ENCODE data around the gene KLF12. TPM values are rescaled to one million over a fixed set of nuclear protein-coding genes. Genes with fewer than 3 reads are reported as not detected.

The KLF12 gene
- total RNA-seq, 1 experiment from 2014 or later: 8.5 TPM

DNA sequence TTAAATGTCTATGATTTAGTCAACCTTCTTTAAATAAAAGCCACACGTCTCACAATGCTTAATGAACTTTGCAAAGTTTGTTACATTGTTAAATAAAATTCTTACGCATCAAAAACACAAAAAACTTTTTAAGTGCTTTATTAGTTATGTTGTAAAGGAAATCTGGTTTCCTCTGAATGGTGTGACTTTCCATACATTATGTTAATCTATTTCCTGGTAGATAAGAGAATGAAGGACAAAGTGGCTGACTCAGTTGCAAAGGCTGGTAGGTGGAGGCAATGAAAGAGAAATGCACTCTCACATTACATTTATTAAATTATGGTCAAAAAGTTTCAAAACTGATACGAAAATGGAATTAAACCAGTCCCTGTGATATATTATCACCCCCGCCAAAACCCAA, 15.9 kb downstream of the KLF12 start (continued):
- no peak for TF ChIP-seq ZNF423 (CRISPR knock-in tag; IDR thresholded peaks at IDR 0.05)

DNA sequence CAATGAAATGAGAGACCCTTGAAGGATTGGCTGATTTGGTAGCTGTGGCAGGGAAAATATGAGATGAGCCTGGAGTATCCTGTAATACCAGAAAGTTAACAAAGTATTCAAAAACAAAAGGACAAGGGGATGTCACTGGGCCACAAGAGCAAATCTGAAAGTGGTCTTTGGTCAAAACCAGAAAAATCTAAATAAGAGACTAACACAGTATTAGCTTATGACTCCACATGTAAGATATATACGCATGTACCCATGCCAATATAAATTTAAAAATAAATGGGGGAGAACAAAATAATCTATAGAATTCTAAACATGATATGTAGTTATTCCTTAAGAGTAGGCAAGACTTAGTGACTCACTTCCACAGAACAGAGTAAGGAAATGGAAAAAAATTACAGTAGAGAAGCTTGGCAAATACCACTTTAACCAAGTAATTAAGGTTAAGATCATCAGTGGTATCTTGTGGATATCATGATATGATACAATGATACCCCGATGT, 16.9 kb downstream of the KLF12 start:
- ATAC-seq (no peak), DNase-seq (ENCODE audit: low spot score) (no peak)
- Mint-ChIP-seq H3K4me1 (peaks cover 15% of the 10 kb centered on the region), H3K27ac (no peak overlapping the region), H3K4me3 (no peak overlapping the region), H3K27me3 (ENCODE audit: low read depth) (peaks cover 3% of the 10 kb centered on the region; the same call in 1 of the 2 replicates), H3K36me3 (peaks cover 54% of the 10 kb centered on the region), H3K9me3 (peaks cover 57% of the 10 kb centered on the region)
- TF ChIP-seq USF2 (CRISPR knock-in tag; IDR thresholded peaks at IDR 0.05) (no peak), ZBTB21 (CRISPR knock-in tag; IDR thresholded peaks at IDR 0.05; ENCODE audit: borderline replicate concordance) (no peak), TCF7 (CRISPR knock-in tag; IDR thresholded peaks at IDR 0.05; ENCODE audit: low read depth) (no peak), ZNF219 (CRISPR knock-in tag; IDR thresholded peaks at IDR 0.05; ENCODE audit: borderline replicate concordance) (no peak), FOXJ3 (CRISPR knock-in tag; IDR thresholded peaks at IDR 0.05; ENCODE audit: borderline replicate concordance) (no peak), NFATC4 (CRISPR knock-in tag; IDR thresholded peaks at IDR 0.05) (no peak), JUN (CRISPR knock-in tag; IDR thresholded peaks at IDR 0.05) (no peak), RELA (CRISPR knock-in tag; IDR thresholded peaks at IDR 0.05; ENCODE audit: borderline replicate concordance) (no peak)
- TF ChIP-seq, protein P1, sequence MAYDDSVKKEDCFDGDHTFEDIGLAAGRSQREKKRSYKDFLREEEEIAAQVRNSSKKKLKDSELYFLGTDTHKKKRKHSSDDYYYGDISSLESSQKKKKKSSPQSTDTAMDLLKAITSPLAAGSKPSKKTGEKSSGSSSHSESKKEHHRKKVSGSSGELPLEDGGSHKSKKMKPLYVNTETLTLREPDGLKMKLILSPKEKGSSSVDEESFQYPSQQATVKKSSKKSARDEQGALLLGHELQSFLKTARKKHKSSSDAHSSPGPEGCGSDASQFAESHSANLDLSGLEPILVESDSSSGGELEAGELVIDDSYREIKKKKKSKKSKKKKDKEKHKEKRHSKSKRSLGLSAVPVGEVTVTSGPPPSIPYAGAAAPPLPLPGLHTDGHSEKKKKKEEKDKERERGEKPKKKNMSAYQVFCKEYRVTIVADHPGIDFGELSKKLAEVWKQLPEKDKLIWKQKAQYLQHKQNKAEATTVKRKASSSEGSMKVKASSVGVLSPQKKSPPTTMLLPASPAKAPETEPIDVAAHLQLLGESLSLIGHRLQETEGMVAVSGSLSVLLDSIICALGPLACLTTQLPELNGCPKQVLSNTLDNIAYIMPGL (CRISPR knock-in tag; IDR thresholded peaks at IDR 0.05): no peak
- ChIA-PET CTCF (no interaction called here), POLR2A (no interaction called here)

DNA sequence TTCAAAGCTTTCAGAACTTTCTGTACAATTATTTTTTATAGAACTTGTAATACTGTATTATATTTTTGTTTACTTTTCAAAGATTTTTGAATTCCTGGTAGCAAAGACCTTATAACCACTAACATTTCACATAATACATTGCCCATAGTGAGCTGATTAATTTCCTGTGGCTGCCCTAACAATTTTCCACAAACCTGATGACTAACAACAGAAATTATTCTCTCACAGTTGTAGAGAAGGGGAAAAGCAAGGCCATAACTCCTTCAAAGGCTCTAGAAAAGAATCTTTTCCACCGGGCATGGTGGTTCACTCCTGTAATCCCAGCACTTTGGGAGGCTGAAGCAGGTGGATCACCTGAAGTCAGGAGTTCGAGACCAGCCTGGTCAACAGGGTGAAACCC, 19.1 kb downstream of the KLF12 start:
- Mint-ChIP-seq H3K4me3 (no peak overlapping the region), H3K27me3 (ENCODE audit: low read depth) (peaks cover 3% of the 10 kb centered on the region; the same call in 1 of the 2 replicates), H3K27ac (no peak overlapping the region), H3K36me3 (peaks cover 47% of the 10 kb centered on the region), H3K9me3 (peaks cover 48% of the 10 kb centered on the region), H3K4me1 (peaks cover 15% of the 10 kb centered on the region)
- ChIA-PET POLR2A (no interaction called here), CTCF (no interaction called here)
- no peak for DNase-seq (ENCODE audit: low spot score)
- ATAC-seq: no peak
- TF ChIP-seq GTF2I (CRISPR knock-in tag; conservative IDR thresholded peaks at IDR 0.05) (no peak), ZNF396 (CRISPR knock-in tag; IDR thresholded peaks at IDR 0.05; ENCODE audit: borderline replicate concordance) (no peak), RORB (CRISPR knock-in tag; IDR thresholded peaks at IDR 0.05) (no peak), PRRX2 (CRISPR knock-in tag; IDR thresholded peaks at IDR 0.05) (no peak), FOXP1 (CRISPR knock-in tag; IDR thresholded peaks at IDR 0.05; ENCODE audit: borderline replicate concordance) (no peak), NFATC4 (CRISPR knock-in tag; IDR thresholded peaks at IDR 0.05) (no peak)
- TF ChIP-seq, protein P2, sequence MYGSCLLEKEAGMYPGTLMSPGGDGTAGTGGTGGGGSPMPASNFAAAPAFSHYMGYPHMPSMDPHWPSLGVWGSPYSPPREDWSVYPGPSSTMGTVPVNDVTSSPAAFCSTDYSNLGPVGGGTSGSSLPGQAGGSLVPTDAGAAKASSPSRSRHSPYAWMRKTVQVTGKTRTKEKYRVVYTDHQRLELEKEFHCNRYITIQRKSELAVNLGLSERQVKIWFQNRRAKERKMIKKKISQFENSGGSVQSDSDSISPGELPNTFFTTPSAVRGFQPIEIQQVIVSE (CRISPR knock-in tag; IDR thresholded peaks at IDR 0.05; ENCODE audit: borderline replicate concordance): no peak
- TF ChIP-seq, protein P3, sequence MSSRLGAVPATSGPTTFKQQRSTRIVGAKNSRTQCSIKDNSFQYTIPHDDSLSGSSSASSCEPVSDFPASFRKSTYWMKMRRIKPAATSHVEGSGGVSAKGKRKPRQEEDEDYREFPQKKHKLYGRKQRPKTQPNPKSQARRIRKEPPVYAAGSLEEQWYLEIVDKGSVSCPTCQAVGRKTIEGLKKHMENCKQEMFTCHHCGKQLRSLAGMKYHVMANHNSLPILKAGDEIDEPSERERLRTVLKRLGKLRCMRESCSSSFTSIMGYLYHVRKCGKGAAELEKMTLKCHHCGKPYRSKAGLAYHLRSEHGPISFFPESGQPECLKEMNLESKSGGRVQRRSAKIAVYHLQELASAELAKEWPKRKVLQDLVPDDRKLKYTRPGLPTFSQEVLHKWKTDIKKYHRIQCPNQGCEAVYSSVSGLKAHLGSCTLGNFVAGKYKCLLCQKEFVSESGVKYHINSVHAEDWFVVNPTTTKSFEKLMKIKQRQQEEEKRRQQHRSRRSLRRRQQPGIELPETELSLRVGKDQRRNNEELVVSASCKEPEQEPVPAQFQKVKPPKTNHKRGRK (CRISPR knock-in tag; IDR thresholded peaks at IDR 0.05; ENCODE audit: borderline replicate concordance): no peak

- CTCF ChIA-PET: no interaction called here
- Mint-ChIP-seq H3K9me3 (peaks cover 44% of the 10 kb centered on the region), H3K27ac (no peak overlapping the region), H3K4me1 (peaks cover 15% of the 10 kb centered on the region), H3K4me3 (no peak overlapping the region), H3K27me3 (ENCODE audit: low read depth) (peaks cover 3% of the 10 kb centered on the region; the same call in 1 of the 2 replicates), H3K36me3 (peaks cover 43% of the 10 kb centered on the region)
- no peak for DNase-seq (ENCODE audit: low spot score)
- no peak for ATAC-seq
- no peak for TF ChIP-seq STAT6 (CRISPR knock-in tag; conservative IDR thresholded peaks at IDR 0.05; ENCODE audit: low read depth)
- no peak for TF ChIP-seq ETV6 (CRISPR knock-in tag; IDR thresholded peaks at IDR 0.05)
- TF ChIP-seq, protein P1 (CRISPR knock-in tag; IDR thresholded peaks at IDR 0.05): no peak
- no peak for TF ChIP-seq TEAD1 (CRISPR knock-in tag; IDR thresholded peaks at IDR 0.05)
- no peak for TF ChIP-seq TCF7 (CRISPR knock-in tag; IDR thresholded peaks at IDR 0.05; ENCODE audit: low read depth)
- no peak for TF ChIP-seq CREB1 (CRISPR knock-in tag; IDR thresholded peaks at IDR 0.05)
- TF ChIP-seq, protein P2 (CRISPR knock-in tag; IDR thresholded peaks at IDR 0.05; ENCODE audit: borderline replicate concordance): no peak
- POLR2A ChIA-PET: no interaction called here
Observed at GRCh38 chr13:74114641-74115040, 19.6 kb downstream of the KLF12 start.

Data from WTC11 (cell line).